Ishikawa (cell line): ENCODE measurements around the gene FETUB.

ENCODE experiments used
- CEBPB ChIP-seq: IDR thresholded peaks from 2 replicates; pipeline ENCODE4 v1.6.1; 2012
- CREB1 ChIP-seq: IDR thresholded peaks from 2 replicates; pipeline ENCODE4 v1.6.1; 2012; ENCODE audit warnings: low read depth
- EGR1 ChIP-seq: IDR thresholded peaks from 2 replicates; pipeline ENCODE4 v1.6.1; 2012
- EP300 ChIP-seq: IDR thresholded peaks from 2 replicates; pipeline ENCODE4 v1.6.1; 2012; ENCODE audit warnings: borderline replicate concordance
- FOXM1 ChIP-seq: IDR thresholded peaks from 2 replicates; pipeline ENCODE4 v1.6.1; 2012; ENCODE audit warnings: low read depth, borderline replicate concordance
- MAX ChIP-seq: IDR thresholded peaks from 2 replicates; pipeline ENCODE4 v1.6.1; 2012
- NFIC ChIP-seq: IDR thresholded peaks from 2 replicates; pipeline ENCODE4 v1.6.1; 2012
- RAD21 ChIP-seq: IDR thresholded peaks from 2 replicates; pipeline ENCODE4 v1.6.1; 2012; ENCODE audit warnings: low read depth
- REST ChIP-seq: IDR thresholded peaks from 2 replicates; pipeline ENCODE4 v1.6.1; 2012; ENCODE audit warnings: low read depth, mild to moderate bottlenecking
- TAF1 ChIP-seq: IDR thresholded peaks from 2 replicates; pipeline ENCODE4 v1.6.1; 2012; ENCODE audit warnings: low read depth, mild to moderate bottlenecking
- TCF12 ChIP-seq: IDR thresholded peaks from 2 replicates; pipeline ENCODE4 v1.6.1; 2012; ENCODE audit warnings: low read depth
- TEAD4 ChIP-seq: IDR thresholded peaks from 2 replicates; pipeline ENCODE4 v1.6.1; 2012
- USF1 ChIP-seq: IDR thresholded peaks from 2 replicates; pipeline ENCODE4 v1.6.1; 2012
- YY1 ChIP-seq: IDR thresholded peaks from 2 replicates; pipeline ENCODE4 v1.6.1; 2012; ENCODE audit warnings: low read depth
- ZBTB7A ChIP-seq: IDR thresholded peaks from 2 replicates; pipeline ENCODE4 v1.6.1; 2012; ENCODE audit warnings: low read depth

FETUB gene

GRCh38 chr3:186617036-186617946 lies 22.9 kb upstream of the FETUB start:
- TF ChIP-seq USF1 (0 out of 2 replicates have a peak, but pooled peaks have one; percentile 43), TAF1 (no peak), NFIC (peak; percentile 69), EP300 (peak; percentile 71), MAX (peak; percentile 85), CREB1 (no peak), YY1 (peak; percentile 89), ZBTB7A (no peak), CEBPB (no peak), FOXM1 (no peak), EGR1 (no peak), RAD21 (peak; percentile 94), TCF12 (peak; percentile 71), REST (no peak), TEAD4 (peak; percentile 91)

- peak; percentile 29; the same call in 1 of the 2 replicates for TF ChIP-seq MAX
- no peak for TF ChIP-seq EP300
- no peak for TF ChIP-seq CREB1
- peak; percentile 46 for TF ChIP-seq CEBPB
- peak; percentile 51 for TF ChIP-seq NFIC
Measured at GRCh38 chr3:186618318-186618938, 21.8 kb upstream of the FETUB start.

- TF ChIP-seq USF1 (no peak), RAD21 (no peak), TEAD4 (no peak), NFIC (no peak), YY1 (no peak), TAF1 (no peak), ZBTB7A (no peak), TCF12 (no peak), CREB1 (no peak), EGR1 (no peak), CEBPB (no peak), FOXM1 (no peak), REST (no peak), EP300 (no peak), MAX (no peak)
Measured at GRCh38 chr3:186619787-186620212, 20.4 kb upstream of the FETUB start.

GRCh38 chr3:186620213-186621092 lies 19.7 kb upstream of the FETUB start:
- TF ChIP-seq YY1 (no peak), MAX (no peak), CREB1 (no peak), NFIC (no peak), TEAD4 (no peak), CEBPB (no peak), TAF1 (no peak), ZBTB7A (no peak), EGR1 (no peak), REST (no peak), FOXM1 (no peak), USF1 (no peak), TCF12 (no peak), RAD21 (no peak), EP300 (no peak)
